Effector memory CD4-positive, alpha-beta T cell (primary cell): ENCODE data around the gene SLC35F3.

Source experiments
- DNase-seq, 3 donors: peaks; one replicate each; pipeline ENCODE4 v3.0.0-alpha.2; 2020
- H3K27ac ChIP-seq: 2 replicates; pipeline ENCODE4 v1.7.0; 2013; ENCODE audit warnings: mild to moderate bottlenecking, low read length, moderate library complexity; ENCODE audit not compliant: insufficient read depth, poor library complexity, severe bottlenecking
- H3K27me3 ChIP-seq: replicated peaks from 2 replicates; pipeline ENCODE4 v1.7.0; 2013; ENCODE audit warnings: mild to moderate bottlenecking, low read length; ENCODE audit not compliant: insufficient read depth, control insufficient read depth, poor library complexity, severe bottlenecking
- H3K36me3 ChIP-seq: 2 replicates; pipeline ENCODE4 v1.7.0; 2013; ENCODE audit warnings: mild to moderate bottlenecking, low read length, moderate library complexity; ENCODE audit not compliant: control insufficient read depth, insufficient read depth
- H3K4me1 ChIP-seq: 2 replicates; pipeline ENCODE4 v1.7.0; 2013; ENCODE audit warnings: low read length, mild to moderate bottlenecking; ENCODE audit not compliant: control insufficient read depth, insufficient read depth, poor library complexity, severe bottlenecking
- H3K4me3 ChIP-seq: 2 replicates; pipeline ENCODE4 v1.7.0; 2013; ENCODE audit warnings: low read length, low read depth, mild to moderate bottlenecking; ENCODE audit not compliant: insufficient read depth, poor library complexity, severe bottlenecking
- H3K9me3 ChIP-seq: 2 replicates; pipeline ENCODE4 v1.7.0; 2013; ENCODE audit warnings: mild to moderate bottlenecking, low read length, moderate library complexity; ENCODE audit not compliant: control insufficient read depth

Gene SLC35F3

GRCh38 chr1:234279021-234279420, 374.5 kb downstream of the SLC35F3 start:
- Histone ChIP-seq H3K27ac (no peak overlapping the region), H3K4me3 (no peak overlapping the region), H3K27me3 (no peaks in the 10 kb centered on the region), H3K36me3 (no peaks in the 10 kb centered on the region), H3K9me3 (no peaks in the 10 kb centered on the region), H3K4me1 (no peaks in the 10 kb centered on the region)
- no peak for DNase-seq

DNA sequence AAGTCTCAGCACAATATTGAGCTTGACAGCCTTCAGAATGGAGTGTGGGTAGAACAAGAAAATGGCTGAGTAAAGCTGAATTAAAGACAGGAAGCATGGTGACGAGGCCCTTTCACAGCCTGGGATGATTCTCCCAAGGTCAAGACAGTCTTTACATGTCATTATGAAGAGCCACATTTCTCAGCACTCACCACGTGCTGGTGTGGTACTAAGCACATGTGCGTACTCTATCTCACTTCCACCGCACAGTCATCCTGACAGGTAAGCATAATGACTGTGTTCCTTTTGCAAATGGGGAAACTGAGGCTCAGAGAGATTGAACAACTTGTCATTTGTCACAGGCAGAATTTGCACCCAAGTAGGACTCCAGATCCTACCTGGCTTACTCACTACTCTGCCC, 376.0 kb downstream of the SLC35F3 start:
- H3K9me3 ChIP-seq = no peaks in the 10 kb centered on the region
- no peaks in the 10 kb centered on the region for H3K36me3 ChIP-seq
- no peaks in the 10 kb centered on the region for H3K4me1 ChIP-seq
- H3K27me3 ChIP-seq = no peaks in the 10 kb centered on the region
- no peak overlapping the region for H3K4me3 ChIP-seq
- H3K27ac ChIP-seq = no peak overlapping the region
- no peak for DNase-seq

DNA sequence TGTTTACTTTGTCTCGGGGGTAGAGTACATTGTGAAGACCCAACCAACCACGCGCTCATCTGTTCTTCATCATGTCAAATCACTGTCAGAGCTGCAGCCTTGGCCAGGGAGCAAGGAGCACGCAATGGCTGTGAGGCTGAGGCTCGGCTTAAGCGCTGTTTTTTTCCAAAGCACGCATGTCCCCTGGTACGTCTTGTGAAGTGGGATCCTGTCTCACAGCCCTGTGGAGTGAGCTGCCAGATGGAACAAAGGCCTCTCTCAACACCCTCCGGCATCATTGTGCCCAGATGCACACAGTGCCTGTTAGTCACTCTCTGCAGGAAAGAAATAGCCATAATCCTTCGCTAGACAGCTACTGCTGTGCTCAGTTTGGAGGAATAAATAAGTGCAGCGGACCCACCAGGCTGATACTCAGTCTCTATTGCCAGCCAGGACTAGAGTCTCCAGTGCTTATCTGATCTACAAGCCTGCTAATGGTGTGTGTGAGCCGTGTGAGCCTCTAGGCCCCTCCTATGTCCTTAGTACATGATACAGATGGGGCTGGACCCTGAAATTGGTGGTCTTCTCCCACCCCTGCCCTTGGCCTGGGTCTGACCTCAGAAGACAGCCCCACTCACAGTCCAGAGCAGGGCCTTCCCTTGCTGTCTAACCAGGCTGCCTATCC, 377.5 kb downstream of the SLC35F3 start:
- no peaks in the 10 kb centered on the region for H3K27me3 ChIP-seq
- no peaks in the 10 kb centered on the region for H3K4me1 ChIP-seq

DNA sequence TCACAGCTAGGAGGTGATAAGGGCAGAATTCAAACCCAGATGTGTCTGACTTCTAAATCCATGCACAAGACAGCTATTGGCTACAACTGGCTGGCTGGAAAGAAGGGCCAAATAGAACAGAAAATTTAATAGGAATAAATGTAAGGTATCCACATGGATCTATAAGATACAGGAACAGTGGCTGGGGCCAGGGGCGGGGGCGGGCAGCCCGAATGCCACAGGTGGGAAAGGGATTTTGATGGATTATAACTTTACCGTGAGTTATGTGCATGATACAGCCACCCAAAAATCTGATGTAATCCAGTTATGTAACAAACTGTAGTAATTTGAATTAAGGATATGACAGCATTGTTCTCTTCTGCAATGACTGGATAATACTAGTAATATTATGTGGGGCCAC, 381.7 kb downstream of the SLC35F3 start:
- Histone ChIP-seq H3K27me3 (no peaks in the 10 kb centered on the region), H3K36me3 (no peaks in the 10 kb centered on the region), H3K4me3 (no peak overlapping the region), H3K27ac (no peak overlapping the region), H3K9me3 (no peaks in the 10 kb centered on the region), H3K4me1 (no peaks in the 10 kb centered on the region)
- DNase-seq = no peak

More for the DNA sequence above, 377.5 kb downstream of the SLC35F3 start:
- no peak overlapping the region for H3K27ac ChIP-seq
- H3K9me3 ChIP-seq = no peaks in the 10 kb centered on the region
- DNase-seq = no peak
- H3K36me3 ChIP-seq = no peaks in the 10 kb centered on the region
- no peak overlapping the region for H3K4me3 ChIP-seq

- DNase-seq = no peak
- no peak overlapping the region for H3K4me3 ChIP-seq
- no peaks in the 10 kb centered on the region for H3K36me3 ChIP-seq
- H3K9me3 ChIP-seq = no peaks in the 10 kb centered on the region
- H3K27ac ChIP-seq = no peak overlapping the region
- no peaks in the 10 kb centered on the region for H3K27me3 ChIP-seq
- H3K4me1 ChIP-seq = no peaks in the 10 kb centered on the region
Measured at GRCh38 chr1:234288946-234289345, 384.5 kb downstream of the SLC35F3 start.

DNA sequence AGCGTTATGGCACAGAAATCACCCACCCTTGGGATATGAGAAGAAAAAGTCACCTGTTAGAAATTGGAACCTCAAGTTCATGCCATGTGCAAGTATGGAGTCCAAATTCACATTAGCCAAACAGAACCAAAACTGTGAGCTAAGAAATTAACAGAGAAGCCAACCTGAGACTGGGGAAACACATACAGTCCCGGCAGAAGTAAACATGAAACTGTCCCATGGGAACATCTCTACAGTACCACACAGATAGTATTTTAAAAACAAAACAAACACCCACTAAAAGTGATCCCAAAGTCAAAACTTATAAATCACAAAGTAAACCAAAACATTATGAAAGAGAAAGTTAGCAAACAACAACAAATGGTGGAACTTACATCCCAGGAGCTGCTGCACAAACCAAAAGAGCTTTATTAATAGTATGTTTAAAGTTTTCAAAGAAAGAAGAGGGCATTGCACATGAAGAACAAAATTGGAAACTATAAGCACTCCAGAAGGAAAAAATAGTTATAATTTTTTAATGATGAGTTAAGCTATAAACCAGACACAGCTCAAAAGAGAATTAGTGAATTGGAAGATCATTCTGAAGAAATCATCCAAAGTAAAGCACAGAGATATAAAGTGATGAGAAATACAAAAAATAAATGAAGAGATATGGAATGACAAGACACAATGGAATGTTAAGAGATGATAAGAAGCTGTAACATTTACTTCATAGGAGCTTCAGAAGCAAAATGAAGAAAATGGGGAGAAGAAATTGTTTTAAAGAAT, 385.2 kb downstream of the SLC35F3 start:
- Histone ChIP-seq H3K27ac (no peak overlapping the region), H3K4me1 (no peaks in the 10 kb centered on the region), H3K9me3 (no peaks in the 10 kb centered on the region)

DNA sequence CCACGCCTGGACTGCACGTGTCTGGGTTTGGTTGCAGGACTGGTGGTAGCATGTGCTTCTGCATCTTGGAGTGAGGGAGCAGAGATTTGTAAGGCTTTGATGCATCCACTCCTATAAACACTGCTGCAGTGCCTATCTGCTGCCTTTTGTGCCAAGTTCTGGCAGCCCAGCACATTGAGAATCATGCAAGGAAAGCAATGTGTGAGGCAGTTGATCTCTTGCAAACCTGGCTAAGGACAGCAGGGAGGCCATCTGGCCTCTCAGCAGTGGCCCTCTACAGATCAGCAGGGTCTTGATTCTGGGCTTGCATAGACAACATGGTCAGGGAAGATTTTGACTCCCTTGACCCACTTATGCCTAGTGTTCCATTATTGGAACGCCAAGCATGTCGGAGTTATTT, 387.5 kb downstream of the SLC35F3 start:
- H3K36me3 ChIP-seq = no peaks in the 10 kb centered on the region
- no peaks in the 10 kb centered on the region for H3K9me3 ChIP-seq
- H3K27ac ChIP-seq = no peak overlapping the region
- H3K4me1 ChIP-seq = no peaks in the 10 kb centered on the region
- H3K27me3 ChIP-seq = no peaks in the 10 kb centered on the region
- H3K4me3 ChIP-seq = no peak overlapping the region
- no peak for DNase-seq

More for the DNA sequence above, 385.2 kb downstream of the SLC35F3 start:
- no peak for DNase-seq
- Histone ChIP-seq H3K4me3 (no peak overlapping the region), H3K27me3 (no peaks in the 10 kb centered on the region), H3K36me3 (no peaks in the 10 kb centered on the region)

DNA sequence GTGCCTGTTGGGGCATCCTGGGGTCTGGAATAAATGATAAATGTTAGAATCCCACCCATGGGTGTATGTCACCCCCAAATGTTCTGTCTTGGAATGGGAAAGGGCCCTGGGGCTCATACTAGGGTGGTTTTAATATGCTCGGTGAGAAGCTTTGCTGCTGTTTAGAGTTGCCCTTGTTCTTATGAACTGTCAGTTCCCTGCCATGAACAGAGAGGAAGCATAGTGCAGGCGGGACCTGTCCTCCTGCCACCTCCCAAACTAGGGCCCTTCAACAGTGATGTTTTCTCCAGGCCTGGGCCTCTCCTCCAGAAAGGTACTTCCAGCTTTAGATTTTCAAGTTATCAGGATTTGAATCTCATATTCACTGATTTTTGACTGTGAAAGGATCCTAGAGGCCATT, 388.1 kb downstream of the SLC35F3 start:
- no peak for DNase-seq
- Histone ChIP-seq H3K4me1 (no peaks in the 10 kb centered on the region), H3K4me3 (no peak overlapping the region), H3K9me3 (no peaks in the 10 kb centered on the region), H3K27ac (no peak overlapping the region), H3K36me3 (no peaks in the 10 kb centered on the region), H3K27me3 (no peaks in the 10 kb centered on the region)

DNA sequence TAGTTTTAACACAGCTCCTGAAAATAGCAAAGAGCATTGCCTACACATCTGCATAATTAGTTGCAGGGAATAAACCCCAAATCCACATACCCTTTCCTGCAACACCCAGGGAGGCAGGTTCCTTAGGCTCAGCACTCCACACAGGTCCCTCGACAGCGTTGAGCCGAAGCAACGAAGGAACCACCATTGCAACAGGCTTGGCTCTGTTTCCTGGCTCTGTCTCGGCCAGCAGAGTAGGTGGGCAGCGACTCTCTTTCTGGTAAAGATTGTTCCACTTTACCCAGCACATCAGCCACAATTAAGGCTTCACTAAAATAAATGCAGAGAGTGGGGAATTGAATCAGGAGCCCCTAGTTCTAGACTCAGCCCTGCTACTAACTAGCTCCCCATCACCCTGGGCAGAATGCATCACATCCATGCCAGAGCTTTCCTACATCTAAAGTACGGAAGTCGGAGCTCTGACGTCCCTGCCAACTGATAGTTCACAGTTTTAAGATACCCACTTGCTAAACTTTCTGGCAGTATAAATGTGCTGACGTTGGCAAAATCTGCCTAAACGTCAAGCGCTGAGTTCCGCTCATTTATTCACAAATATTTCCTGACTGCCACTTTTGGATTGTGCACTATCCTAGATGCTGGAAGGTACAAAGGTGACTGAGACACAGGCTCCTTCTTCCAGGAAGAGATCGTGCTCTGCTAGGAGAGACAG, 389.8 kb downstream of the SLC35F3 start:
- DNase-seq = no peak
- no peaks in the 10 kb centered on the region for H3K9me3 ChIP-seq
- no peaks in the 10 kb centered on the region for H3K4me1 ChIP-seq
- no peak overlapping the region for H3K27ac ChIP-seq
- no peak overlapping the region for H3K4me3 ChIP-seq
- H3K36me3 ChIP-seq = no peaks in the 10 kb centered on the region
- H3K27me3 ChIP-seq = no peaks in the 10 kb centered on the region

DNA sequence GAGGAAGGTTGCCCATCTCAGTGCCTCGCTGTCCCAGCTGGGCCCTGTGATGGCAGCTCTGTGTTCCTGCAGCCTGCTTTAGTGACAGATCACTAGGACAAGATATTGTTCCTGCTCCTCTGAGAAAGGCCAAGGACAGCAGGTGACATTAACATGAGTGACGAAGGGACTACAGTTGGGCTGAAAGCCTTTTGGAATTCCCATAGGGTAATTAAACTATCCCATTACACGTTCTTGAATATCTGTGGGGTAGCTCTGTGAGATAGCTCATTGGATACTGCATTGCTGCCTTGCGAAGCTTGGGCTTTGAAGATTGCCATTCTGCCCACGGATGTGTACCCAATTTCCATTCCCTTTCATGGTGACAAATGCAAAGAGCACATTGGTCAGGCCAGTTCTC, 390.6 kb downstream of the SLC35F3 start:
- Histone ChIP-seq H3K4me3 (no peak overlapping the region), H3K36me3 (no peaks in the 10 kb centered on the region), H3K27ac (no peak overlapping the region), H3K4me1 (no peaks in the 10 kb centered on the region), H3K27me3 (no peaks in the 10 kb centered on the region), H3K9me3 (no peaks in the 10 kb centered on the region)
- no peak for DNase-seq
